Activated T-cell treated with anti-CD3 and anti-CD28 coated beads, Interleukin-2, amount 50 U/mL, for 4 hours (primary cell): ENCODE results near the gene CXCR6. TPM values are rescaled to one million over a fixed set of nuclear protein-coding genes. Genes with fewer than 3 reads are reported as not detected.
A peak's percentile ranks its signal among the peaks of the same experiment; 100 is the strongest.

Source experiments
- ATAC-seq, 2 donors: fragments of 200-7000 bp; cut with Tn5 transposase; one replicate each; pipeline ENCODE4 v1.10.0; 2021
- DNase-seq: peaks from one replicate; pipeline ENCODE4 v3.0.0-alpha.2; 2020
- H3K27me3 Mint-ChIP-seq: one replicate; pipeline ENCODE4 v1.8.0; 2021; ENCODE audit warnings: low read depth, mixed read lengths
- H3K36me3 Mint-ChIP-seq: one replicate; pipeline ENCODE4 v1.8.0; 2022; ENCODE audit warnings: mixed read lengths; ENCODE audit not compliant: insufficient read depth
- H3K4me1 Mint-ChIP-seq: one replicate; pipeline ENCODE4 v1.8.0; 2021; ENCODE audit warnings: low read depth, mixed read lengths
- H3K4me3 Mint-ChIP-seq: one replicate; pipeline ENCODE4 v1.8.0; 2021; ENCODE audit warnings: mild to moderate bottlenecking, moderate library complexity, mixed read lengths
- H3K9me3 Mint-ChIP-seq: one replicate; pipeline ENCODE4 v1.8.0; 2021; ENCODE audit warnings: mixed read lengths
- total RNA-seq, 3 donors: library from RNA; stranded (reverse); gene quantifications; one replicate each; pipeline ENCODE4 v1.2.1, GENCODE V29; 2021

Gene CXCR6
- total RNA-seq, 3 donors from 2014 or later, result 1.4 to 2.6 (median 1.6) TPM

DNA sequence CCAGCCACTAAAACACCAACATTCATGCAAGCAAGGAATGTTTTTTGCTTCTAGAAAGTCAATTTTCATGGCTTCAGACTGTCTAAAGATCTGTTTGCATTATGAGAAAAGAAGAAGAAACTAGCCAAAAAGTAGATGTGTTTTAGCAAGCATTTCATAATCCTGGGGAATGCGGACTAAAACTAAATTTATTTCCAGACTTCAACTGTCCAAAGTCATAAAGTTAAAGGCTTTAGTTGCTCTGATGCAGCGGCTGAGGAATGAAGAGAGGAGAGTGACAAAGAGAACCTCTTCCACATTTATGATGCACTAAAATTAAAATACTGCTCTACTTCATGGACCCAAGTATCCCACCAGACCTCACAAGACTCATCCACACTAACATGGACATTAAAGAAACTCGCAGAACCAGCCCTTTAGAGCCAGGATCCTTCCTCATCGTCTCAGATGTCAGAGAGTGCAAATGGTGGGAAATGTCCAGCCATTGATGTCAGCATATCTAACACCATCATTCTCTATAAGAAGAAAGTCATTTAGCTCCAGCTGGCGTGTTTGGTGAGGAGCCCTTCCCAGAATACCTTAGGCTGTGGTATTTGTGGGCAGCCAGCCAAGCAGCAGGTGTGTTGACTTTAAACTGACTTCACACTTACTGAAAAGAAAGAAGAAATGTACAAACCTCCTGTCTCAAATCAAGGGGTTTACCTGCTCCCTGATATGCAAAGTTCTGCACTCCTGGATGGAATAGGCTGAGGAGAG, 34.9 kb downstream of the CXCR6 start:
- H3K9me3 Mint-ChIP-seq, result no peaks in the 10 kb centered on the region
- H3K4me1 Mint-ChIP-seq, result peaks cover 76% of the 10 kb centered on the region
- DNase-seq (peak; percentile 36), ATAC-seq (peak; percentile 15 to 25)
- peaks cover 51% of the 10 kb centered on the region for H3K36me3 Mint-ChIP-seq
- H3K4me3 Mint-ChIP-seq, result peak overlapping the region; percentile 69
- H3K27me3 Mint-ChIP-seq, result no peaks in the 10 kb centered on the region

DNA sequence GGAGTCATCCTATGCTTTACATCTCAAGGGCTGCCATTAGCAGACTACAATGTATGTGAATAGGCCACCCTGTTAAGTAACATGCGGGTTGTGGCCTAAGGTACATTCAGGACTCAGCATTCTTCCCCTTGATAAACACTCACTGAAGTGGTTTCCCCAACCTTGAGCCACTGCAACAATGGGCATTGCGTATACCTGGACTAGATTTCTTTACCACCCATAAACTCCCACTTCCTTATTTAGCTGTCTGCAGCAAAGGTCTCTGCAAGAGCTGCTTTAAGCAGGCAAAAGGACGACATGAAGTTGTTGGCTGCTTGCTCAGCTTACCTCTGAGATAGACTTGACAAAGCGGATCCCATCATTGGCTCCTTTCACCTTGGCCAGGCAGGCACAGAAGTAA, 36.1 kb downstream of the CXCR6 start:
- ATAC-seq (no peak), DNase-seq (no peak)
- Mint-ChIP-seq H3K36me3 (peaks cover 55% of the 10 kb centered on the region), H3K27me3 (no peaks in the 10 kb centered on the region), H3K9me3 (no peaks in the 10 kb centered on the region), H3K4me3 (no peak overlapping the region), H3K4me1 (peaks cover 70% of the 10 kb centered on the region)

- Mint-ChIP-seq H3K36me3 (peaks cover 54% of the 10 kb centered on the region), H3K4me3 (no peak overlapping the region), H3K27me3 (no peaks in the 10 kb centered on the region), H3K4me1 (peaks cover 61% of the 10 kb centered on the region), H3K9me3 (no peaks in the 10 kb centered on the region)
- DNase-seq, result no peak
- ATAC-seq, result peak; percentile 51 to 55
Measured at GRCh38 chr3:45980229-45980813, 37.1 kb downstream of the CXCR6 start.

DNA sequence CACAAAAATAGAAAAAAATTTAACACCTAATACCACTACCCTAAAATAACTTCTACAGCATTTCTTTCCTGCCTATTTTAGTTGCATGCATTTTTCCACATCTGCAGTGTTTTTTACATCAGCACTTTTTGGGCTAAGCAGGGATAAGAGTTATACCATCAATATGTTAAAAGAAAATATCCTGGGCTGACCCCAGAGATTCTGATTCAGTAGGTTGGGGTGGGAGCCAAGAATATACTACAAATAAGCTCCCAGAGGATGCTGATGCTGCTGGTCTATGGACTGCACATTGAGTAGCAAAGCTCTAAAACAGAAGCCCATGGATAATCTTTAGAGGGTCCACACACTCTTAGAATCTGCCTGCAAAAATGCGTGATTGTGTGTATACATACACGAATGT, 37.6 kb downstream of the CXCR6 start:
- no peaks in the 10 kb centered on the region for H3K9me3 Mint-ChIP-seq
- ATAC-seq (no peak), DNase-seq (no peak)
- peaks cover 51% of the 10 kb centered on the region for H3K36me3 Mint-ChIP-seq
- no peak overlapping the region for H3K4me3 Mint-ChIP-seq
- H3K27me3 Mint-ChIP-seq, result no peaks in the 10 kb centered on the region
- peaks cover 58% of the 10 kb centered on the region for H3K4me1 Mint-ChIP-seq

DNA sequence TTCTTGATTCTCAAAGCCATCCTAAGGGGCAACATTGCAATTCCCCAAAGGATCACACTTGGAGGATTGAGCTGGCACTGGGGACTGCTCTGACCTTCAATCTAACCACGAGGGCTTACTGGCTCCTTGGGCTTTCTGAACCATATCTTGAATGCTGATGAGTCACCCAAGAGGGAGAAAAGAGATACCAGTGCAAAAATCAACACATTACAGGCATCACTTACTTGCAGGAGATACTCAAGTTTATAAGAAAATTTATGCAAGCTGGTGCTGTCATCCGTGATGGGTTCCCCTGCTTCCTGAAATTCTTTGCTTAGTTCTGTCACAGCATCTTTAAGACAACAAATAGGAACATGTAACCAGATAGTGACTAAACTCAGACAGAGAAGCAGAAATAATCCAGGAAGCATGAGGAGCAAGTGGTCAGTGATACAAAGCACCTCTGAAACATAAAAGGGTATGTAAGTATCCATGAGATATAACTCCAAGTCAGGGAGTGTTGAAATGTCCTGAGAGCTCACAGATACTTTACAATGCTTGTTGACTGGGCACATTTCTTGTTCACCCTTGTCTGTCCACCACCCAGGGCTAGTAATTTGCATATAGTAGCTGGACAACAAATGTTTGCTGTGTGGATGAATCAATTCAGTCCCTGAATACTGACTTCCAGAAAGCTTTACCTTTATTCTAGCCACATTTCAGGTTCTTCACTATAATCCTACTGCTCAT, 38.2 kb downstream of the CXCR6 start:
- Mint-ChIP-seq H3K36me3 (peaks cover 51% of the 10 kb centered on the region), H3K9me3 (no peaks in the 10 kb centered on the region), H3K4me1 (peaks cover 58% of the 10 kb centered on the region), H3K27me3 (no peaks in the 10 kb centered on the region), H3K4me3 (no peak overlapping the region)
- DNase-seq (no peak), ATAC-seq (peak; percentile 60 to 65)

DNA sequence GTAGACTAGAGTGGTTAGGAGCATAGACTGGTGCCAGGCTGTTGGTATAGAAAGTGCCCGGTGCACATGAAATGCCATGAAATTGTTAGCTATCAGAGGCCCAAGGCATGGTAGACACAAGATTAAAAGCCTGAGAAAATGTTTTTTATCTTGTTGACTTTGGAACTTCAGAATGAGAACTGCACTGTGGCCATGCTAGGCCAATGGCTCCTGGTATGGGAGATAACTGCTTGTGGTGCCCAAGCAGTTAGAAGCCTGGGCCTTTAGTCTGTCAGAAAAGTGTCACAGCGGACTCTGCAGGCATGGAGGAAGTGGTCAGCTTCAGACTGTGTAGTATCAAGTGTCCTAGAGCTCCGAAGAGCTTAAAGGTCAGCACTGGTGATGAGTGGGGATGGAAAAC, 40.5 kb downstream of the CXCR6 start:
- H3K9me3 Mint-ChIP-seq, result no peaks in the 10 kb centered on the region
- H3K36me3 Mint-ChIP-seq, result peaks cover 42% of the 10 kb centered on the region
- H3K4me1 Mint-ChIP-seq, result peaks cover 59% of the 10 kb centered on the region

DNA sequence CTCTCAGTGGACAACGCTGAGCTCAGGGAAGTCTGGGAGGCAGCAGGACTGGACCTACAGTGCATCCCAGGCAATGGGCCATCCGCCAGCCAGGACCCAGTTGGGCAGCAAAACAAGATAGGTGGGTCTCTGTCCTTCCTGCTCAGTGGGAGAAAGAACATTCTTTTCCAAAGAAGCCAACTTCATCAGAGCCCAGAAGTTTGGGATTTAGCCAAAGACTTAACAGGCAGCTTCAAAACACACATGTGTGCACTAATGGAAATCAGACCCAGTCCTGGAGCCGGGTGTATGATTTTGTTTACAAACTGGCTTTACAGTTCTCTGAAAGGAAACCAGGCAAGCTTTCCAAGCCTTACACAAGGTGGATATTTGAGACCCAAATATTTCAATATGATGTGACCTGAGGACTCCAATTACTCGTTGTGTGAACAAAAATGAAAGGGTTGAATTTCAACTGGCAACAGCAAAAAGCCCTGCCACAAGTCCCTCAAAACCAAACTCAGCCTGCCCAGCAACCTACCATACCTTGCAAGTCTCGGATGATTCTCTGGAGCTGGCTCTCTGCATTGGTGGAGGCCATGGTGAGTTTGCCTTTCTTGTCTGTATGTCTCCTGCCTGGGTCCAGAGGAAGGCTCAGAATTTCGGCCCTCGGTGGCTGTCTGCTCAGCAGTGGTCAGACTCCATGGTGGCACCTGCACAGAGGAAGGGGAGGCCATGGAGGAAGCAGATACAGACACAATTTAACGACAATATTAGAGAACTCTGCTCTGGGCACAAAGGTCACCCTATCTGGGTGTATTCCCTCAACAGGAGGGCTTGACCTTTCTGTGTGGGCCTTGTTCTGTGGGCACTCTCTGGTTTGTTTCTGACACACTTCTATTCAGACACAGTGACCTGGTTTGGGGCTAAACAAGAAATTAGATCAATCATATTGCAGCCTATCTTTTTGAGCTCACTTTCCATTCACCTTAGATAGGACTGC, 41.4 kb downstream of the CXCR6 start:
- ATAC-seq (no peak), DNase-seq (no peak)
- Mint-ChIP-seq H3K4me1 (peaks cover 60% of the 10 kb centered on the region), H3K27me3 (no peaks in the 10 kb centered on the region), H3K4me3 (no peak overlapping the region), H3K36me3 (peaks cover 38% of the 10 kb centered on the region), H3K9me3 (no peaks in the 10 kb centered on the region)

More for the DNA sequence above, 40.5 kb downstream of the CXCR6 start:
- DNase-seq (no peak), ATAC-seq (no peak)
- Mint-ChIP-seq H3K27me3 (no peaks in the 10 kb centered on the region), H3K4me3 (no peak overlapping the region)

GRCh38 chr3:45985532-45986302, 42.5 kb downstream of the CXCR6 start:
- peaks cover 40% of the 10 kb centered on the region for H3K36me3 Mint-ChIP-seq

GRCh38 chr3:45986303-45986982, 43.2 kb downstream of the CXCR6 start:
- Mint-ChIP-seq H3K4me1 (peaks cover 55% of the 10 kb centered on the region), H3K27me3 (no peaks in the 10 kb centered on the region), H3K9me3 (no peaks in the 10 kb centered on the region), H3K36me3 (peaks cover 35% of the 10 kb centered on the region), H3K4me3 (no peak overlapping the region)
- ATAC-seq (no peak), DNase-seq (no peak)

More at GRCh38 chr3:45985532-45986302, 42.5 kb downstream of the CXCR6 start:
- no peaks in the 10 kb centered on the region for H3K9me3 Mint-ChIP-seq
- H3K27me3 Mint-ChIP-seq, result no peaks in the 10 kb centered on the region
- ATAC-seq, result no peak
- H3K4me1 Mint-ChIP-seq, result peaks cover 59% of the 10 kb centered on the region
- H3K4me3 Mint-ChIP-seq, result no peak overlapping the region
- no peak for DNase-seq

- Mint-ChIP-seq H3K27me3 (no peaks in the 10 kb centered on the region), H3K9me3 (no peaks in the 10 kb centered on the region), H3K4me3 (no peak overlapping the region), H3K36me3 (peaks cover 30% of the 10 kb centered on the region), H3K4me1 (peaks cover 62% of the 10 kb centered on the region)
- DNase-seq (no peak), ATAC-seq (no peak)
Measured at GRCh38 chr3:45987368-45988291, 44.4 kb downstream of the CXCR6 start.

DNA sequence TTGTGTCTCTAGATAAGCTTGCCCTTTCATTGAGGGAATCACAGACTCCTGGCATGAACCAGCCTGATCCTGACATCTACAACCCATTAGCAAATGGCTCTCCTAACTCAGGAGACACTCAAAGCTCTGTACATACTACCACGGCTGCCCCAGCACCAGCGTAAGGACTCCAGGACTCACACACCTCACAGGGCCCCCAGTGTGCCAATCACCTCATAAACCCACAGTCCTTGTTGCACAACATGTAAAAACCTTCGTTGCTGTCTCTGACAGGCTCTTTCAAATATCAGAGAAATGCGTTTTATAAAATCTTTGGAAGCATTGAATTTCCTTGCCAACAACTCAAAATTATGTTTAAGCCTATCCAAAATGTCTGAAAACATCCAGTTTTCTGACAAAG, 45.1 kb downstream of the CXCR6 start:
- H3K9me3 Mint-ChIP-seq, result no peaks in the 10 kb centered on the region
- H3K4me1 Mint-ChIP-seq, result peaks cover 70% of the 10 kb centered on the region
- H3K27me3 Mint-ChIP-seq, result no peaks in the 10 kb centered on the region
- peaks cover 24% of the 10 kb centered on the region for H3K36me3 Mint-ChIP-seq
- H3K4me3 Mint-ChIP-seq, result no peak overlapping the region
- DNase-seq, result no peak
- ATAC-seq, result no peak

DNA sequence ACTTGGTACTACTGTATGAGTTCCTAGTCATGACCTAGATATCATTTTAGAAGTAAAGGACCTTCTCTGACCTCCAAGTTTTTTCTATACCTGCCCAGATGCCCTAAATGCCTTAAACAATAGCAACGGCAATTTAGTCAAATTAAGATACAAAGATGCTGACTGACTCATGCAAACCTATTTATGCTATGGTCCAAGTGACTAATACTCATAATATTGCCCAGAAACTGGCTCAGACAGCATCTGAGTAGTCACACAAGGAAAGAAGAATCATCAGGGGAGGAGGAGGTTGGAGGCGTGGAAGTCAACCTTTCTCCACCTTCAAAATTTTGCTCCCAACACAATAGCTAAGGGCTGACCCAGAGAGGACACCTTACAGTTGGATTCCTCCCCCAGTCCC, 45.5 kb downstream of the CXCR6 start:
- no peaks in the 10 kb centered on the region for H3K9me3 Mint-ChIP-seq
- H3K4me3 Mint-ChIP-seq, result no peak overlapping the region
- H3K4me1 Mint-ChIP-seq, result peaks cover 74% of the 10 kb centered on the region
- no peak for DNase-seq
- peaks cover 20% of the 10 kb centered on the region for H3K36me3 Mint-ChIP-seq
- no peaks in the 10 kb centered on the region for H3K27me3 Mint-ChIP-seq
- peak; percentile 19 to 55 for ATAC-seq
